Limb (tissue), 2 donors: ENCODE results near the gene NCKAP5.

Experiments
- DNase-seq, 2 donors: peaks; one replicate each; pipeline ENCODE4 v3.0.0-alpha.2; 2016; ENCODE audit errors: extremely low spot score in 2 of 2

Gene NCKAP5

DNA sequence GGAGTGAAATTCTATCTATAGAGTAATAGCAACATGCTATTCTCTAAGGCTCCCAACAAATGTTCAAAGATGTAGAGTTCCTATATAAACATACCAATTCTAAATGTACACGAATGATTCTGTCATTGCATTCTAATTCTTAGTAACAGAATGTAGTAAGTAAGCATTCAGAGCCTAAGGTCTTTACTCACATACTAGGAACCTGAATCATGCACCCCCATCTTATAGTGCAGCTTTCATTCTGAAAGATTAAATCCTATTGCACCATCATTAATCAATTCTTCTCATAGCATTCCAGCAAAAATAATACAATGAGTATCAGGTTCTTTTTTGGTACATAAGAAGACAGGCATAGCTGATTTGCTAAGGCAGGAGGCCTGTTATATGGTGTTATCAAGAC, 230.0 kb downstream of the NCKAP5 start:
- DNase-seq = no peak

DNA sequence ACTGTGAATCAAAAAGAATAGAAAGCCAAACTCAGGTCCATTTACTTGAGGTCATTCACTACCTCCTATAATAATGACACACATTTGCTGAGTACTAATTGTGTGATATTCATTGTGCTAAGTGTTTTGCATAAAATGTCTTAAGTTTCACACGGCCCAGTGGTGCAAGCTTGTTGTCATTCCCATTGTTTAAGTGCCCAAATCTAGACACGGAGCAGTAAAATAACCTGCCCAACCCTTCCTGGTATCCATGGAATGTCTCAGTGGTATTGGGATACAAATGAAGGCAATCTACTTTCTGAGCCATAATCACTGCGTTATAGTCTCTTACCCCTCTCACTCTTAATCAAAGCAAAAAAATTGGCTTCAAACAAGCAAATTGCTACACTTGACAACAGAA, 233.3 kb downstream of the NCKAP5 start:
- no peak for DNase-seq

DNA sequence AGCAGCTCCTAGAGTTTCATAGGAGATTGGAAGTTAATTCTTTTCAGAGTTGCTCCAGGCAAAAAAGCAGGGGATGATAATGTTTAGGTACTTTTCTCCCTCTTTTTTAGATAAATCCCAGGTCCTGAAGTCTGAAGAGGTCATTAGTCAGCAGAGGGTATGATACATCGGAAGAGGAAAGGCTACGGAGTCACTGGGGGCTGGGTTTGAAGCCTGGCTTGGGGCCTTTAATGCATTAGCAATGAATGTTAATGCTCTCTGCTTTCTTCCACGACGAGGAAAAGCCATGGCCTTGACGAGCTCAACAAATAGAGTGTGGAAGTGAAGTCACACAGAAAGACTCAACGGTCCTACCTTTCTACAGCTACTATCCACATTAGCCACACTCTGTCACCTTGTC, 235.1 kb downstream of the NCKAP5 start:
- DNase-seq = no peak

DNA sequence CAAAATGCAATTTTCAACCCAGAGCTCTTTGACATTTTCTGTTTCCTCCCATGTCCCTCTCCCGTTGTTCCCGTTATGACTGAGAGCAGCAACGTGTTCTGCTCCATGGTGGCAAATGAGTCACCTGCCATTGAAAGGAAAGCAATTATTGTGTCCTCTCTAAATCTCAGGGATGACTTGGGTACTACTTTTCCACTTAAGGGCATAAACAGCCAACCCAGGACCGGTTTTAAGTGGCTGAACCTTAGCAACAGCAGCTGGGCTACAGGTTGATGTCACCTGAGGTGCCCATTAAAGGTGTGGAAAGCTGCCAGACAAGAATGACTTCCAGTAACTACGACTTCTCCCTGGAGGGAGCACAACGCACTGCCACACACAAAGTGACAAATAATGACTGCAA, 236.8 kb downstream of the NCKAP5 start:
- no peak for DNase-seq

DNA sequence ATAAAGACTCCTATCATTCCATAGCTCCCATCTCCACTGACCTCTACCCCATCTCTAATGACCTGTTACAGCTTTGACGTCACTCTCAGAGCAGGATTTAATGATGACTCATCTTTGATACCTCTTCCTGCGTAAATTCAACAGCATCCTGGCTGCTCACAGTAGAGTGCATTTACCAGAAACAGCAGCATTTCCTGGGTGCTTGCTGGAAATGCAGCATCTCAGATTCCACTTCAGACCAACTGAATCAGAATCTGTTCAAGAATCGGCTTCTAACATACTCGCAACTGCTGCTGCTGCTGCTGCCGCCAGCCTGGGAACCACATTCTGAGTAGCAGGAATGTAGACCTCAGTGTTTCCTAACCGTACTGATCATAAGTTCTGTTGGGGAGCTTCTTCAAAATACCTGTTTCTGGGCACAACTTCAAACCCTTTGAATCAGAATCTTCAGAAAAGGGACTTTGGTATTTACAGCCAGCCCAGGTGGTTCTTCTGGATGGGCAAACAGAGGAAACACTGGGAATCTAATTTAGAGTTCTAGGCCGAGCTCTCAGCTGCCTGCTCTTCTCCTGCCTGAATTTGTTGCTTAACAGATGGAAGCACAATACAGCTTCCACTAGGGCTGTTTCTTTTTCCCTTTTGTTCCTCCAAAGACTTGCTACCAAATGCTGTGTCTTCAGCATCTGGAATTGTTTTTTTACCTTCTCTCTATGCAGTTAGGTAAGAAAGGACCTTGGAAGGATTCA, 241.4 kb downstream of the NCKAP5 start:
- DNase-seq = no peak

DNA sequence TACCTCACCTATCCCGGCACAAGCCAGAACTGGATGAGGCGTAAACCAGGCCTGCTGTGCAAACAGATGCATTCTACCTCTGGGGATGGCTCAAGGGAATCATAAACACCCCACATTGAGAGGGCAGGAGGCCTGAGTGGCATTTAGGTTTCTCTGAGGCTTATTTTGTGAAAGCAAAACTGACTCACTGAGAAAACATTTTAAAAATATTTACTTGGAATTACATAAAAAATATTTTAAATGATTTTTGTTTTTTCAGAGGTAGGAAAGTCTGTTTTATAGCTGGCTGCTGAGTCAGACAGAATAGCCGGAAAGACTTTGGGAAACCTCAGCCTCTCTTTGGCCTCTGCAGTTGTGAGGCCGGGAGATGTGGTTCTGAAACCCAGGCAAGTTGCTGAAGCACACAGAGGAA, 244.1 kb downstream of the NCKAP5 start:
- DNase-seq = no peak

DNA sequence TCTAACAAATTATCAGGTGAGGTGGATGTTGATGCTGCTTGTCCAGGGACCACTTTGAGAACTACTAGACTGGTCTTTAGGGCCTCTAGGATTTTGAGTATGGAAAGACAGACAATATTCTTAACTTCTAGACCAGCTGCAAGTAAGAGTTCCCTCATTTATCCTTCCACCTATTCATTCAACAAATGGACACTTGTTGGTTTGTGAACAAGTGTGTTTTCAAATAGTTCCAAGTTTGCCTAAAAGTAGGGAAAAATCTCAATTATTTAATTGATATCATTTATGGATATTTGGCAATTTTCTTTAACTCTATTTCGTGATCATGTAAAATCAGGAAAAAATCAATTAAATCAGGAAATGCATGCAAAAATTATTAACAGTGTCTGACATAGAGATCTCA, 245.4 kb downstream of the NCKAP5 start:
- DNase-seq = no peak

DNA sequence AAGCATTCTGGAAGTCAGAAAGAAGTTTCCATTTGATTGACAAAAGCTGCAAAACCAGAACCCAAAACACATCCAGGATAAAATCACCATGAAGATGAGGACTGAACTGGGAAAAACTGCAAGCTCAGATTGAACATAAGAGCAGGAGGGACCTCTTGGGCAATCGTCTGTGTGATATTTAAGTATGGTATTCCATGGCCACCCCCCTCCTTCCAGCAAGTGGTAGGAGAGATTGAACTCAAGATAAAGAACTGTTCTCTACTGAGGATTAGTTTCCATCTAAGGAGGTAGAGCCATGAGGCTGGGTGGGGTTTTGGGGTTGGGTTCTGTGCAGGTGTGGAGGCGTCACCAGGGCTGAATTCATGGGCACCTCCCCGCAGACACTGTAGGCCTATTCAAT, 251.1 kb downstream of the NCKAP5 start:
- no peak for DNase-seq

DNA sequence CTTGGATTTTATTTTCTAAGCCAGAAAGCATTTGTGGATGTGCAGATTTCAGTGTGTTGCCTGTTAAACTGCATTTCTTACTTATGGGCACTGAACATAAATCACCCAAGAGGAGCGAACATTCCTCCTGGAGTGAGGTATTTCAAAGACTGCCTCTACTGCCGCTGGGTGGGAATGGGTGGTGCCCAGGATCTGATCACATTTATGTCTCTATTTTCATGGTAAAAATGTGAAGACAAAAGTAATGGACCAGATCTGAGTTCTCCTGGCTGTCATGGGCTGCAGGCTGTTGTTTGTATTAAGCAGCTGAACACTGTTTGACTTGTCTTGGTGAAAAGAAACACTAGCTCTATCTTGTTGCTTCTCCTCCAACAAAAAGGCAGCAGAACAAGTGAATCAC, 251.7 kb downstream of the NCKAP5 start:
- no peak for DNase-seq

DNA sequence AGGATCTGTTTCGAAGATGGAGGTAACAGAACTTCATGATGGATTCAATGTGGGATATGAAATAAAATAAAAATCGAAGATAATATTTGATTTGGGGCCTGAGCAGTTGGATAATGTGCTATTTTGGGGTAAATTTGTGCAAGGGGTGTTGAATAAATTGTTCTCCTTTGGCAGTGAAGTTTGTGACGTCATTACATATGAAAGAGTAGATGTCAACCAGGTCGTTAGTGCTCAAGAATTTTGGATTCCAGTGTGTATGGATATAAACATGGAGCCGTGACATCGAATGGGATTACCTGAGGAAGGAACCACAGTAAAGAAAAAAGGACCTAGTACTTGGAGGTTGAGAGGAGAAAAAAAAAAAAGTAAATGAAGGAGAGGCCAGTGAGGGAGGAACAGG, 253.0 kb downstream of the NCKAP5 start:
- DNase-seq = no peak

DNA sequence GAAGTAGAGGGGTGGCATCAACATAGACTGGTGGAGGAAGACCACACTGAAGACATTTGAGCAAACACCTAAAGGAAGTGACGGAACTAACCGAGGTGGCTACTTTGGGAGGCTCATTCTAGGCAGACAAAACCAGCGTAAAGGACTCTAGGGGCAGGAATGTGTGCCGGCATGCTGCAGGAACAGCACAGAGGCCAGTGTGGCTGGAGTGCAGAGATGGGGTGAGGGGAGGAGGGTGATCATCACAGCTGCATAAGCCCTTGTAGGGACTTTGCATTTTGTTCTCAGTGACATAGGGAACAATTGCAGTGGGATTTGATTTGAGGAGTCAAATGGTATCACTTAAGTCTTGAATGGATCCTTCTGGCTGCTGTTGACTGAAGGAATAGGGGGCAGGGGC, 253.5 kb downstream of the NCKAP5 start:
- no peak for DNase-seq

DNA sequence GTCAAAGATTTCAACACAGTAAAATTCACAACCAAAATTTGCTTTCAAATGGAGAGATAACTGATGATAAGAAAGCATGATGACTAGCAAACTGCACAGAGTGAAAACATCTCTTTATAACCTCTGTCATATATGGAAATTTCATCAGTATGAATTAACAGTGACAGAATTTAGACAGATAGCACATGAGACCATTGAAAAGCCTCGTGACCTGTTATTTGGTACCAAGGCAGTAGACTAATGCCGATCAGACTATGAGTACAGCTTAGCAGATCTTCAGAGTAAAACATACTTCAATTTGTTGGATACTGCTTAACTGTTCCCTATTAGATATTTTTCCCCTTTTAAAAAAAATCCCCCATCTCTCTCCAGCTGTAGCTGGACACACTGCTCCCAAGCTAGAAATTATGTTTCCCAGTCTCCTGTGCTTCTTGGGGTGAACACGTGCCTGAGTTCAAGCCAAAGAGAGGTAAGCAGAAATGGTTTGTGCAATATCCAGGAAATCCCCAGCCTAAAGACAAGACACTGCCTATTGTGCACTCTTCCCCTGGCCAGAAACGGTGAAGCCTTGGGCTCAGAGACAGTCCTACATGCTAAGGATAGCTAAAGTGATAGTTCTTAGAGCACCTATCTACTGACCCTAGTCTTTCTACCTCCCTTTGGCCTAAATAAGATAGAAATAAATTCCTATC, 256.1 kb downstream of the NCKAP5 start:
- no peak for DNase-seq

DNA sequence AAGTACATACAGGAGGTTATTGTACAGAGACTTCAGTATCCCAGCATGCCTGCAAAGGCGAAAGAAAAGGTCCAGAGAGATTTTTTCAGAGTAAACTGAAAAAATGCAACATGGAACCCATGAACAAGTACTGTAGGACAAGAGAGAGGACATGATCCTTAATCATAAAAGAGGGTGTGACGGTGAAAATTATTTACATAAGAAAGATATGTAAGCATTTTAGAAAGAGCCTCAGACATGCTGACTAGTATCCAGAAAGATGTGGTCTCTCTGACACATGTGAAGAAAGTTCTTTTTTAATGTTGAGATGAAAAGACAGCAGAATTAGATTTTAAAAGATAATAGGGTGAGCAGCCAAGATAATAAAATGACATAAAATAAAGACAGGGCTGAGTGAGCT, 262.0 kb downstream of the NCKAP5 start:
- no peak for DNase-seq

DNA sequence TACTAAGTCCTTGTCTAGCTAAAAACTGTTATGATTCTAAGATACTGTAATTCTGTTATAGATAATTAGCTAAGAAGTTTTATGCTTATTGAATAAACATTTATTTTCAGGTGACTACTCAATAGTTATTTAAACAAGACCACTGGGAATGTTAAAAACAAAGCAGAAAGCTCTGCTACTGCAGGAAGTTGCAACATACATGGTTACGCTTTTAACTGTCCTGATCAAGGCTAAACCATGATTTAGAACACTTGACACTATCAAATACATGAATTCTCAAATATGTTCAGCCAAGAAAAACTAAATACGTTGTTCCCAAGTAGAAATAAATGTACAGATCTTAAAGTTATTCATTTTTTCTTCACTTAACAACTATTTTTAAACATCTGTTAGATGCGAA, 263.9 kb downstream of the NCKAP5 start:
- no peak for DNase-seq

DNA sequence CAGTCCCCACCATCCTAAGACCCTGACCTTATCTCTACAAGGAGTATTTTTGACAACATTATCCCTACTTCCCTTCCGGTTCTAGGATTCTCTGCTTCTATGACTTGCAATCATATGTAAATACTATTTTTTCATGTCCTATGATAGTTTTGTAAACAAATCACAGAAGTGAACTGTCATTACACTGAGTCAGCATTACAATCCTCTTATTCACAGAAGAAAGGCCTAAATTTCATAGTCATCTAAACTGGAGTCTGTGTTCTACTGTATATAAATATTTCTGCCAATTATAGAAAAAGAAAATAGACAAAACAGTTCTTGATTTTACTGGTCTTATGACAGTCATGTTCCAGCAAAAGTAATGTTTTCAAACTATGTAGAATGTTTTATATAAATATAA, 265.1 kb downstream of the NCKAP5 start:
- no peak for DNase-seq

DNA sequence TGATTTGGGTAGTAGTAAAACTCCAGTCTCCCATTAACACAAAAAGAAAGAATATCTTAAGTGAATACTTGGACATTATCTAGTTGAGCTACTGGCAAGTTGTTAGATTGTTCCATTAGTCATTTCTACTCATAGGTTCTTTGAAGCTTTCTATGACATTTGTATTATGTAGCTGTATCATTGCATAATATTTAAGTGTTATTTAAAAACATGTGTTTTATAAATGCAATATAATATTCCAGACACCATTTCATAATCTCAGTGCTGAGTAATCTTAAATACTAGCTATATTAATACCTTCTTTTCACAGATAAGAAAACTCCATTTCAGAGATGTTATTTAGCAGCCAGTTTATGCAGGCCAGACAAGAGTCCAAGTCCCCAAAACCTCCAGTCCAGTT, 271.9 kb downstream of the NCKAP5 start:
- DNase-seq = no peak

DNA sequence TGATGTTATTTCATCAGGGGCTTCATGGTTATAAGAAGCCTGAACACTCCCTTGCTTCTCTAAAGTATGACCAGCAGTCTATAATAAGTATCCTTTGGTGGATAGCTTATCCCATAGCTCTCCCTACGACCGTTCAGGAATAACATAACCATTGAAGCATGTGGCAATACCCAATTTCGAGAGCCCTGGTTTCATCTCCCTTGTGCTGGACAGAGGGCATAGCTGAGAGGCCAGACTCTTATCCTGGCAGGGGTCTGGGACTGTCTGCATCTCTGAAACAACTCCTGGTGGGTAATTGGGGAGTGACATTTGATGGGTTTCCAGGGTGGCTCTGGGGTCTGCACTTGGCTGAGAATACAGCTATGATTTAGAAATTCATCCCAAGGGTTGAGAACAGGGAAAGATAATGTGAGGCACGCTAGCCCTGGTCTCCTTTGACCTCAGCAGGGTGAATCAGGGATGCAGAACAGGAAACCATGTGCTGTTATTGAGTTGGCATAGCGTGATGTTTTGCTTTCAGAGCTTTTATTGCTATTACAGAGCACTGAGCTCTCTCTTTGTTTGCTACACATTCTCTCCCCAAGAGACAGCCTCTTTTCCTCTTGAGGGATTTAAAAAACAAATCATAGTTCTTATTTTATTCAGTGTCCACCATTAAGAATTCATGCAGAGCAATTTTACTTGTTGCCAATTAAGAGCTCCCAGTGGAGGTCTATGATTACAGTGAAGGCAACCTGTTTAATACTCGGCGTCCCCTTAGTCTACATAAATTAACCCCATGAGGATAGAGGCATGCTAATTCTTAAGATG, 274.5 kb downstream of the NCKAP5 start:
- no peak for DNase-seq

DNA sequence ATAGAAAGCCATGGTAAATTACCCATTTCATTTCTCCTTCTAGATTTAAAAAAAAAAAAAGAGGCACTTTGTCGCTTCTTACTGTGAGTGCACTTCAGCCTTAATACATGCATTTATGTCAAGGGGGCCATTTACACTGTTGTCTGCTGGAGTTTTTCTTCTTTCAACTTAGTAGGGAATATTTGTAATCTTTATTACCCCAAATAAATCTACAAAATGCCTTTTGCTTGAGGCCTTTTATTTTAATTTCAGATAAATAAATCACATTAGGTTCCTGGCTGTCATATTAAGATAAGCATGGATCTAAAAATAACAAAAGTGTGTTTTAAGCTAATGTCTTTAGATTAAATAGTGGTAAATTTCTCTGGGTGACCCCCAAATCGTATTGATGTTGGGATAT, 276.0 kb downstream of the NCKAP5 start:
- DNase-seq = no peak

DNA sequence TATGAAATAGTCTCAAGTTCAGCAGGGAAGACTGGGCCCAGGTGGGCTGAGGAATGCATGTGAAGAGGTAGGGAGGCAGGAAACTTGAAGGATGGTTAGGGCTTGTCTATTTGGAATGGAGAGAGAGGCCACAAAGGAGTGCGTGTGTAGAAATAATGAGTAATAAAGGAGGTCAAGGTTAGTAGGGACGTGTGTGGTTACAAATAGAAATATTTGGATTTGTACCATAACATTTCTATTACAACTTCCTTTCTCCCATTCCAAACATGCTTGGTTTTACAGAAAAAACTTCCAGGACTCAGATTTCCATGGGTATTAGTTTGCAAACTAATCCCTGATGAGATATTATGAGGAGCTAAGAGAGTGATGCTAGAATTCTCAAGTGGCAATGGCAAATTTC, 280.6 kb downstream of the NCKAP5 start:
- DNase-seq = no peak

DNA sequence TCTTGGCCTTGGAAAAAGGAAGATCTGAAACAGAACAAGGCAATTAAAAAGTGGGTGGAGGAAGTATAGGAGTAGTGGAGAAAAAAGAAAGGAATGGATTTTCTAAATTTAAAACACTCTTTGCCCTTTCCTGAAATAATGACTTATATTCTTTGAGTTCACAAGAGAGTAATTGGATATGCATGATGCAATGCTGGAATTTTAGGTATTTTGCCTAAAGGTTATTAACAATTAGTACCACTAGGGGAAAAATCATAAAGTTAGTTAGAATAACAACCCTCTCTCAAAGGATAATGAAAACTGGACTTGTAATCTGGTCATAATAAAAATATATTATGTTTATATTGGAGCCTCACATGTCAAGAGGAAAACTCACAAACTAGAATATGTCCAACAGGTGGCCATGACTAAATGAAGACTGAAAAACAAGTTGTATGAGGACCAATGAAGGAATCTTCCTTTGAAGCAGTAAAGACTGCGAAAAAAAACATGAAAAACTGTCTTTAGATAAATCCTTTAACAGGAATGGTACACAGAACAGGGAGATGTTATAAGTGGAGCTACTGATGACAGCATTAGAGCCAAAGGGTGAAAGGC, 281.8 kb downstream of the NCKAP5 start:
- DNase-seq = no peak

DNA sequence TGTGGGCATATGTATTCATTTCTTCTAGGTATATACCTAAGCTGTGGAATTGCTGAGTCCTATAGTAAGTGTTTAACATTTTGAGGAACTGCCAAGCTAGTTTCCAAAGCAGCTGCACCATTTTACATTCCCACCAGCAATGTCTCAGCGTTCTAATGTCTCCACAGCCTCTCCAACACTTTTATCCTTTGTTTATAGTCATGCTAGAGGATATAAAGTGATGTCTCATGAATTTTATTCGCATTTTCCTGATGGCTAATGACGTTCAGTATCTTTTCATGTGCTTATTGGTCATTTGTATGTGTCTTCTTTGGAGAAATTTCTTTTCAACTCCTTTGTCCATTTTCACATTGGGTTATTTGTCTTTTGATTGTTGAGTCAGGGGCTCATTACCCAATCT, 295.2 kb downstream of the NCKAP5 start:
- DNase-seq = no peak

DNA sequence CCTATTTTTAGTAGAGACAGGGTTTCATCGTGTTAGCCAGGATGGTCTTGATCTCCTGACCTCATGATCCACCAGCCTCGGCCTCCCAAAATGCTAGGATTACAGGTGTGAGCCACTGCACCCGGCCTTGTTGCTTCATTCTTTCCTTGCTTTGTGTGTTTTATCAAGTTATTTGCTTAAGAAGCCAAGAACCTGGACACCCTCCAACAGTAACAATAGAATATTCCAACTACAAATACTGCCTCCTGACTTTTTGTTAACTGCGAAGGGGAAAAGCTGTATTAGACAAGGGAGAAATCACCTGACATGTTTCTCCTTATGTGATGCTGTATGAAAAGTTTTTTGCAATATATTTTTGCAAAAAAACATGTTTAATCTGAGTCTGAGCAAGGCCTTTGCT, 297.2 kb downstream of the NCKAP5 start:
- no peak for DNase-seq
